Vagina (tissue), 2 donors: ENCODE data around the gene CAMKMT.

Source experiments
- POLR2A ChIP-seq, 2 donors: fragments of 450-650 bp; IDR thresholded peaks; one replicate each; pipeline ENCODE4 v1.6.1; 2017; ENCODE audit warnings: antibody characterized with exemption in 2 of 2, mild to moderate bottlenecking in 2 of 2, moderate library complexity in 2 of 2
- POLR2AphosphoS5 ChIP-seq, 2 donors: sonication (generic); formaldehyde crosslinking; IDR thresholded peaks; one replicate each; pipeline ENCODE4 v1.9.0; 2017; ENCODE audit warnings: antibody characterized with exemption in 2 of 2, mild to moderate bottlenecking in 2 of 2, low read depth in 1 of 2; ENCODE audit not compliant: insufficient read depth in 1 of 2
- TF ChIP-seq, protein P1 (sequence below), 3 experiments: fragments of 450-650 bp in 2 of 3; fragments of 200-600 bp in 1 of 3; sonication (generic) in 1 of 3; IDR thresholded peaks; one replicate each; pipeline ENCODE4 v1.5.1; 2017 to 2019; ENCODE audit warnings: antibody characterized with exemption in 3 of 3, mild to moderate bottlenecking in 2 of 3, moderate library complexity in 2 of 3

DNA sequence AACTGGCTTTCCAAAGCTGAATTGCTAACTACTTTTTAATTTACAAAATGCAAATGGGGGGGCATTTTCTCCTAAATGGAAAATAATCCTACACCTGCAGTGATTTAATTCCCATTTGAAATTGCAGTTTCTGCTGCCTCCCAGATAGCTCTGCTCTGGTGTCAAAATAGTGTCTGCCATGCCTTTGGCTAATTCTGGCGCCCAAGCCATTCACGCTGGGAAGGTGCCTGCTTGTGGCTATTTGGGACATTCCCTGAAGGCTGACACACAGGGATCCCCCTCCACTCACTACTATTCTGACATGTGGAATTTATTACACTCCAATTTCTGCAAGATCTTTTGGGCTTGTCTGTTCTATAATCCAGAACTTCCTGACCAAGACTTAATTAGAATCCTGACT is 451.4 kb downstream of the CAMKMT start:
- TF ChIP-seq POLR2A (IDR thresholded peaks at IDR 0.05) (no peak), POLR2AphosphoS5 (IDR thresholded peaks at IDR 0.05; ENCODE audit: insufficient read depth in 1 of 2, low read depth in 1 of 2) (no peak)
- TF ChIP-seq, protein P1, sequence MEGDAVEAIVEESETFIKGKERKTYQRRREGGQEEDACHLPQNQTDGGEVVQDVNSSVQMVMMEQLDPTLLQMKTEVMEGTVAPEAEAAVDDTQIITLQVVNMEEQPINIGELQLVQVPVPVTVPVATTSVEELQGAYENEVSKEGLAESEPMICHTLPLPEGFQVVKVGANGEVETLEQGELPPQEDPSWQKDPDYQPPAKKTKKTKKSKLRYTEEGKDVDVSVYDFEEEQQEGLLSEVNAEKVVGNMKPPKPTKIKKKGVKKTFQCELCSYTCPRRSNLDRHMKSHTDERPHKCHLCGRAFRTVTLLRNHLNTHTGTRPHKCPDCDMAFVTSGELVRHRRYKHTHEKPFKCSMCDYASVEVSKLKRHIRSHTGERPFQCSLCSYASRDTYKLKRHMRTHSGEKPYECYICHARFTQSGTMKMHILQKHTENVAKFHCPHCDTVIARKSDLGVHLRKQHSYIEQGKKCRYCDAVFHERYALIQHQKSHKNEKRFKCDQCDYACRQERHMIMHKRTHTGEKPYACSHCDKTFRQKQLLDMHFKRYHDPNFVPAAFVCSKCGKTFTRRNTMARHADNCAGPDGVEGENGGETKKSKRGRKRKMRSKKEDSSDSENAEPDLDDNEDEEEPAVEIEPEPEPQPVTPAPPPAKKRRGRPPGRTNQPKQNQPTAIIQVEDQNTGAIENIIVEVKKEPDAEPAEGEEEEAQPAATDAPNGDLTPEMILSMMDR (IDR thresholded peaks at IDR 0.05), result no peak
